GM12878 (cell line): Measurements from ENCODE around the gene SIK2. TPM values are rescaled to one million over a fixed set of nuclear protein-coding genes. Genes with fewer than 3 reads are reported as not detected.

ENCODE experiments used
- ATAC-seq: fragments of 200-7000 bp; cut with Tn5 transposase; 3 replicates; pipeline ENCODE4 v1.9.1; 2020; ENCODE audit warnings: mild to moderate bottlenecking, moderate library complexity
- BruUV-seq: library from RNA; stranded (reverse); fragments of 400-500 nt; replicated peaks from 2 replicates; lab custom pipeline; 2021; lab: Mats Ljungman, UMichigan
- CTCF ChIA-PET: fragments of 300-600 bp; sonication (Branson Sonifier 250); formaldehyde crosslinking; extraction: SDS; loops from one replicate; lab custom pipeline; 2021; ENCODE audit warnings: inconsistent platforms; lab: Yijun Ruan, JAX
- POLR2A ChIA-PET: fragments of 350-600 bp; formaldehyde crosslinking; extraction: SDS; loops from one replicate; lab custom pipeline; 2021; ENCODE audit warnings: inconsistent platforms; lab: Charles Lee
- RAD21 ChIA-PET: fragments of 300-600 bp; sonication (Branson Sonifier 250); formaldehyde crosslinking; loops from one replicate; lab custom pipeline; 2023; ENCODE audit warnings: antibody characterized with exemption; ENCODE audit not compliant: unreplicated experiment; lab: Charles Lee
- SMC1A ChIA-PET: fragments of 300-600 bp; sonication (Branson Sonifier 250); formaldehyde crosslinking; loops from one replicate; lab custom pipeline; 2023; ENCODE audit not compliant: unreplicated experiment, uncharacterized antibody; lab: Charles Lee
- DNase-seq: peaks from one replicate; pipeline ENCODE4 v3.0.0-alpha.2; 2011; ENCODE audit warnings: low read depth, low spot score
- FAIRE-seq: peaks from 3 replicates; lab custom pipeline; 2011; peaks lifted over from hg19 to GRCh38; lab: Jason Lieb, UNC
- H2AFZ ChIP-seq: 2 replicates; pipeline ENCODE4 v1.6.0; 2011; ENCODE audit warnings: low read depth, low read length, control low read depth; ENCODE audit not compliant: control insufficient read depth
- H3K27ac ChIP-seq: 2 replicates; pipeline ENCODE4 v1.5.1; 2011; ENCODE audit warnings: control low read depth; ENCODE audit not compliant: control insufficient read depth, insufficient read depth
- H3K27me3 ChIP-seq, 2 experiments: replicated peaks in 1 of 2; 2 replicates each; pipeline versions ENCODE4 v1.6.0 to v1.6.1; 2011; ENCODE audit warnings: low read length in 1 of 2; ENCODE audit not compliant: control insufficient read depth in 2 of 2, insufficient read depth in 2 of 2
- H3K36me3 ChIP-seq, 2 experiments: 2 replicates each; pipeline ENCODE4 v1.5.1; 2011; ENCODE audit warnings: low read length in 1 of 2; ENCODE audit not compliant: control insufficient read depth in 2 of 2, insufficient read depth in 2 of 2
- H3K4me1 ChIP-seq: 2 replicates; pipeline ENCODE4 v1.6.1; 2011; ENCODE audit warnings: mild to moderate bottlenecking, low read length, moderate library complexity, mixed read lengths; ENCODE audit not compliant: control insufficient read depth, insufficient read depth
- H3K4me2 ChIP-seq: 2 replicates; pipeline ENCODE4 v1.6.0; 2011; ENCODE audit warnings: control low read depth; ENCODE audit not compliant: control insufficient read depth, insufficient read depth
- H3K4me3 ChIP-seq: fragments of 200-600 bp; sonication (generic); 2 replicates; pipeline ENCODE4 v1.5.1; 2016
- H3K79me2 ChIP-seq: 2 replicates; pipeline ENCODE4 v1.6.0; 2011; ENCODE audit warnings: low read length; ENCODE audit not compliant: control insufficient read depth, insufficient read depth
- H3K9ac ChIP-seq: 2 replicates; pipeline ENCODE4 v1.8.0; 2011; ENCODE audit warnings: low read length, control low read depth, mixed read lengths; ENCODE audit not compliant: control insufficient read depth, insufficient read depth
- H3K9me3 ChIP-seq: replicated peaks from 3 replicates; pipeline ENCODE4 v1.5.1; 2011; ENCODE audit warnings: mild to moderate bottlenecking, low read length; ENCODE audit not compliant: control insufficient read depth, insufficient read depth
- H4K20me1 ChIP-seq: 2 replicates; pipeline ENCODE4 v1.6.0; 2011; ENCODE audit not compliant: control insufficient read depth, insufficient read depth
- CUX1 ChIP-seq: IDR thresholded peaks from 2 replicates; pipeline ENCODE4 v1.6.1; 2012; ENCODE audit warnings: improper control_type of control experiment, low read depth, low read length; ENCODE audit not compliant: insufficient replicate concordance
- EP300 ChIP-seq, 2 experiments: fragments of 150-350 bp in 1 of 2; IDR thresholded peaks; 2 replicates each; pipeline ENCODE4 v1.6.1; 2011 to 2012; ENCODE audit warnings: low read depth in 2 of 2, low read length in 2 of 2, borderline replicate concordance in 1 of 2, improper control_type of control experiment in 1 of 2, inconsistent platforms in 1 of 2; ENCODE audit not compliant: control insufficient read depth in 1 of 2
- FOXM1 ChIP-seq: IDR thresholded peaks from 2 replicates; pipeline ENCODE4 v1.6.1; 2012; ENCODE audit warnings: low read depth, mild to moderate bottlenecking, inconsistent platforms, low read length, moderate library complexity
- HSF1 ChIP-seq: fragments of 150-350 bp; IDR thresholded peaks from 2 replicates; pipeline ENCODE4 v1.6.1; 2014; ENCODE audit warnings: mild to moderate bottlenecking, low read depth, low read length
- SMARCA5 ChIP-seq: fragments of 450-650 bp; IDR thresholded peaks from 2 replicates; pipeline ENCODE4 v1.6.1; 2017; ENCODE audit warnings: mild to moderate bottlenecking
- TCF3 ChIP-seq: IDR thresholded peaks from 2 replicates; pipeline ENCODE4 v1.6.1; 2012; ENCODE audit warnings: low read depth, mild to moderate bottlenecking, low read length, borderline replicate concordance; ENCODE audit not compliant: insufficient read depth
- ZBTB33 ChIP-seq: fragments of 450-650 bp; IDR thresholded peaks from 2 replicates; pipeline ENCODE4 v1.6.1; 2017; ENCODE audit warnings: mild to moderate bottlenecking
- ZSCAN29 ChIP-seq: fragments of 450-650 bp; IDR thresholded peaks from 2 replicates; pipeline ENCODE4 v1.6.1; 2017; ENCODE audit warnings: mild to moderate bottlenecking, moderate library complexity
- WGBS: methylation state at CpG from one replicate; pipeline ENCODE4 v1.1.6; 2016; ENCODE audit warnings: low lambda C conversion rate; ENCODE audit not compliant: insufficient replicate concordance, insufficient coverage; ENCODE audit errors: missing lambda C conversion rate; 5-methylcytosine and 5-hydroxymethylcytosine counted together
- in situ Hi-C: fragments of 300-500 bp; cut with MboI; formaldehyde crosslinking; loops from 9 replicates; pipeline ENCODE4 v1.14.3; 2018; ENCODE audit warnings: mixed read lengths
- intact Hi-C: fragments of 100-400 bp; cut with micrococcal nuclease; formaldehyde crosslinking; loops from one replicate; pipeline ENCODE4 v1.14.2; 2022; ENCODE audit not compliant: unreplicated experiment
- polyA plus RNA-seq, 11 experiments: library from polyadenylated mRNA; depleted of rRNA in 4 of 11; unstranded in 6 of 11; stranded (reverse) in 5 of 11; fragments of >200 nt; fragmentation: Nextera tagmentation in 4 of 11; fragmentation: Illumina TruSeq in 1 of 11; extraction: Ambion mirVana in 4 of 11; extraction: Trizol in 1 of 11; gene quantifications; 1 replicate in 1 of 11; 2 replicates in 10 of 11; pipeline versions ENCODE4 v1.2.1 to v1.2.3, GENCODE V29; 2011 to 2016; ENCODE audit warnings: inconsistent platforms in 2 of 11, missing spikeins in 2 of 11, low read depth in 1 of 11
- total RNA-seq, 4 experiments: library from RNA; depleted of rRNA in 3 of 4; stranded (reverse); fragments of >200 nt in 3 of 4; fragmentation: Illumina TruSeq in 1 of 4; extraction: Trizol in 1 of 4; gene quantifications; 2 replicates each; pipeline versions ENCODE4 v1.2.1 to v1.2.3, GENCODE V29; 2013 to 2021
- TF ChIP-seq, protein P1 (sequence below): fragments of 450-650 bp; formaldehyde crosslinking; IDR thresholded peaks from 2 replicates; pipeline ENCODE4 v1.5.0; 2022; ENCODE audit warnings: mild to moderate bottlenecking, missing genetic modification characterization

The SIK2 gene
- total and polyA plus RNA-seq, 10 of the 15 experiments (the other 5 are each of a cell fraction or from before 2014, with no cell fraction given), result 0.97 to 14.2 (median 4.5) TPM

- H4K20me1 ChIP-seq, result no peaks in the 10 kb centered on the region
- FAIRE-seq, result no peak
- ChIA-PET RAD21 (interaction anchor here (0.6 to 5.3 kb wide), 27 partner anchors 17 to 267 kb away, joined by 3 to 90 read pairs (median 5); partner anchors contain the start of gene PPP2R1B), POLR2A (interaction anchor here (1.0 to 2.8 kb wide), 9 partner anchors 17 to 239 kb away, joined by 3 to 36 read pairs (median 4); partner anchors contain the start of gene PPP2R1B), SMC1A (interaction anchor here (0.6 to 3.0 kb wide), 34 partner anchors 10 to 252 kb away, joined by 3 to 74 read pairs (median 4); partner anchors contain the start of gene PPP2R1B), CTCF (interaction anchor here (0.5 to 7.1 kb wide), 47 partner anchors 9 to 323 kb away, joined by 3 to 174 read pairs (median 5); partner anchors contain the start of genes ALG9 and PPP2R1B)
- intact Hi-C loops, result loop anchor here (2.0 to 10.0 kb wide), 4 partner anchors 93 to 381 kb away; partner anchors contain the start of gene PPP2R1B
- DNase-seq, result no peak
- peak overlapping the region; percentile 20; the same call in 1 of the 2 replicates for H3K27ac ChIP-seq
- peaks cover 37% of the 10 kb centered on the region for H3K79me2 ChIP-seq
- in situ Hi-C loops, result loop anchor here (5.0 kb wide), 2 partner anchors 174 to 239 kb away; no protein-coding TSS in a partner anchor
- H2AFZ ChIP-seq, result peak overlapping the region; percentile 51
- H3K4me2 ChIP-seq, result peak overlapping the region; percentile 95
- WGBS, result 3% methylated on average over 7 of the region's 7 CpGs
- BruUV-seq, result no TSS peak
- no peaks in the 10 kb centered on the region; the same call in 2 of the 3 replicates for H3K9me3 ChIP-seq
- peaks cover 13% of the 10 kb centered on the region for H3K4me1 ChIP-seq
- no peak for ATAC-seq
- H3K4me3 ChIP-seq, result peak overlapping the region; percentile 93
- H3K27me3 ChIP-seq, result no peaks in the 10 kb centered on the region
- peak overlapping the region; percentile 30 for H3K9ac ChIP-seq
- no peaks in the 10 kb centered on the region for H3K36me3 ChIP-seq
- TF ChIP-seq SMARCA5, result no peak
- TF ChIP-seq FOXM1, result no peak
- no peak for TF ChIP-seq TCF3
- TF ChIP-seq HSF1, result no peak
- TF ChIP-seq CUX1, result no peak
- TF ChIP-seq ZSCAN29, result no peak
- TF ChIP-seq EP300 (IDR thresholded peaks at IDR 0.05; ENCODE audit: borderline replicate concordance in 1 of 2, control insufficient read depth in 1 of 2, low read depth in 2 of 2, low read length in 2 of 2), result no peak
- TF ChIP-seq, protein P1, sequence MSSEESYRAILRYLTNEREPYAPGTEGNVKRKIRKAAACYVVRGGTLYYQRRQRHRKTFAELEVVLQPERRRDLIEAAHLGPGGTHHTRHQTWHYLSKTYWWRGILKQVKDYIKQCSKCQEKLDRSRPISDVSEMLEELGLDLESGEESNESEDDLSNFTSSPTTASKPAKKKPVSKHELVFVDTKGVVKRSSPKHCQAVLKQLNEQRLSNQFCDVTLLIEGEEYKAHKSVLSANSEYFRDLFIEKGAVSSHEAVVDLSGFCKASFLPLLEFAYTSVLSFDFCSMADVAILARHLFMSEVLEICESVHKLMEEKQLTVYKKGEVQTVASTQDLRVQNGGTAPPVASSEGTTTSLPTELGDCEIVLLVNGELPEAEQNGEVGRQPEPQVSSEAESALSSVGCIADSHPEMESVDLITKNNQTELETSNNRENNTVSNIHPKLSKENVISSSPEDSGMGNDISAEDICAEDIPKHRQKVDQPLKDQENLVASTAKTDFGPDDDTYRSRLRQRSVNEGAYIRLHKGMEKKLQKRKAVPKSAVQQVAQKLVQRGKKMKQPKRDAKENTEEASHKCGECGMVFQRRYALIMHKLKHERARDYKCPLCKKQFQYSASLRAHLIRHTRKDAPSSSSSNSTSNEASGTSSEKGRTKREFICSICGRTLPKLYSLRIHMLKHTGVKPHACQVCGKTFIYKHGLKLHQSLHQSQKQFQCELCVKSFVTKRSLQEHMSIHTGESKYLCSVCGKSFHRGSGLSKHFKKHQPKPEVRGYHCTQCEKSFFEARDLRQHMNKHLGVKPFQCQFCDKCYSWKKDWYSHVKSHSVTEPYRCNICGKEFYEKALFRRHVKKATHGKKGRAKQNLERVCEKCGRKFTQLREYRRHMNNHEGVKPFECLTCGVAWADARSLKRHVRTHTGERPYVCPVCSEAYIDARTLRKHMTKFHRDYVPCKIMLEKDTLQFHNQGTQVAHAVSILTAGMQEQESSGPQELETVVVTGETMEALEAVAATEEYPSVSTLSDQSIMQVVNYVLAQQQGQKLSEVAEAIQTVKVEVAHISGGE (CRISPR knock-in tag), result no peak
- no peak for TF ChIP-seq ZBTB33
Measured at GRCh38 chr11:111603611-111604130, 1.4 kb downstream of the SIK2 start.
